A673 (cell line): ENCODE measurements around the gene RMND1.

ENCODE experiments used
- CTCF ChIP-seq: fragments of 300-800, 200-600 bp; sonication (generic); conservative IDR thresholded peaks from 2 replicates; pipeline ENCODE4 v1.5.1; 2017; ENCODE audit warnings: low read depth, mild to moderate bottlenecking, antibody characterized with exemption, low read length, moderate library complexity, mixed read lengths
- EZH2 ChIP-seq: fragments of 200-600 bp; sonication (generic); IDR thresholded peaks from 2 replicates; pipeline ENCODE4 v1.6.1; 2017; ENCODE audit warnings: borderline replicate concordance, low read depth, mild to moderate bottlenecking, mixed read lengths, antibody characterized with exemption, low read length; ENCODE audit not compliant: poor library complexity, severe bottlenecking

DNA sequence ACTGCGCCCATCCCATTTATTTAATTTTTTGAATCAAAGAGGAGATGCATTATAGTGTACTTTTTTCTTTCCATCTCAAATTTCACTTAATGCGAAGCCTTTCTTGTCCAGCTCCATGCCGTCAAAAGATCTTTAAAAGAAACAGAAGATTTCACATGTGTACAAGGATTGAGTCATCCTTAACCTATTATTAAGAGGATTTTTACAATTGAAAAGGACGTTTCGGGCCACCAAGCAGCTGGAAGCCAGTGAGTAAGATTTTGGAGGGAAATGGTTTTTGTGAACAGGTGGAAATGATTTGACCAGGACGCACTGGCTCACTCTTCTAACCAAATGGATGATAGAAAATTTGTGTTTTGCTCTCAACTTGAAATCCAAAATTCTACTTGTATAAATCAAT lies 26.7 kb upstream of the RMND1 start:
- no peak for TF ChIP-seq CTCF
- no peak for TF ChIP-seq EZH2
